Astrocyte of the hippocampus (primary cell): Measurements from ENCODE around the gene CCDC158.
A peak's percentile ranks its signal among the peaks of the same experiment; 100 is the strongest.
"Not testable (repeated sequence)": the region's sequence is repeated elsewhere in the genome, so short reads cannot be mapped to it uniquely, and the experiment has no call there.

Source experiments
- DNase-seq: peaks from one replicate; pipeline ENCODE4 v3.0.0; 2011; ENCODE audit warnings: low read depth, low spot score

Gene CCDC158

GRCh38 chr4:76311896-76312331 lies 109.0 kb downstream of the CCDC158 start:
- DNase-seq = no peak

GRCh38 chr4:76310683-76311082 lies 110.3 kb downstream of the CCDC158 start:
- no peak for DNase-seq

- DNase-seq = no peak
Observed at GRCh38 chr4:76309939-76310550, 110.9 kb downstream of the CCDC158 start.

- DNase-seq = peak; percentile 16
Observed at GRCh38 chr4:76308548-76308947, 112.4 kb downstream of the CCDC158 start.

GRCh38 chr4:76307660-76308014 lies 113.3 kb downstream of the CCDC158 start:
- DNase-seq = no peak

GRCh38 chr4:76306882-76307659 lies 113.9 kb downstream of the CCDC158 start:
- DNase-seq = peak; percentile 80

GRCh38 chr4:76305971-76306881 lies 114.7 kb downstream of the CCDC158 start, which contains the start of gene STBD1:
Gene STBD1, plus strand, starts transcription at chr4:76306733. Its CDS starts 37 bp downstream, at chr4:76306770.
- peak; percentile 87 for DNase-seq

- DNase-seq = no peak
Observed at GRCh38 chr4:76305033-76305687, 115.8 kb downstream of the CCDC158 start.

GRCh38 chr4:76302826-76303438 lies 118.0 kb downstream of the CCDC158 start:
- DNase-seq = no peak

- no peak for DNase-seq
Observed at GRCh38 chr4:76301775-76302162, 119.2 kb downstream of the CCDC158 start.

- DNase-seq = peak; percentile 78
Observed at GRCh38 chr4:76301068-76301774, 119.7 kb downstream of the CCDC158 start.

- DNase-seq = no peak
Observed at GRCh38 chr4:76300012-76300411, 120.9 kb downstream of the CCDC158 start.

- no peak for DNase-seq
Observed at GRCh38 chr4:76298227-76298626, 122.7 kb downstream of the CCDC158 start.

- no peak for DNase-seq
Observed at GRCh38 chr4:76296286-76296820, 124.6 kb downstream of the CCDC158 start.

GRCh38 chr4:76293772-76294171 lies 127.2 kb downstream of the CCDC158 start:
- peak; percentile 39 for DNase-seq

- no peak for DNase-seq
Observed at GRCh38 chr4:76292730-76293129, 128.2 kb downstream of the CCDC158 start.

- not testable (repeated sequence) for DNase-seq
Observed at GRCh38 chr4:76287811-76288210, 133.1 kb downstream of the CCDC158 start.

- no peak for DNase-seq
Observed at GRCh38 chr4:76283900-76284299, 137.0 kb downstream of the CCDC158 start.

GRCh38 chr4:76282941-76283689 lies 137.8 kb downstream of the CCDC158 start:
- DNase-seq = no peak
